GM12874 (cell line): Measurements from ENCODE around the gene GNAI3.

Experiments used
- TF ChIP-seq, protein P1 (sequence below): IDR thresholded peaks from 2 replicates; pipeline ENCODE4 v1.5.1; 2011; ENCODE audit warnings: low read depth, mild to moderate bottlenecking, control low read depth, low read length, moderate library complexity; ENCODE audit not compliant: insufficient read depth

The GNAI3 gene

DNA sequence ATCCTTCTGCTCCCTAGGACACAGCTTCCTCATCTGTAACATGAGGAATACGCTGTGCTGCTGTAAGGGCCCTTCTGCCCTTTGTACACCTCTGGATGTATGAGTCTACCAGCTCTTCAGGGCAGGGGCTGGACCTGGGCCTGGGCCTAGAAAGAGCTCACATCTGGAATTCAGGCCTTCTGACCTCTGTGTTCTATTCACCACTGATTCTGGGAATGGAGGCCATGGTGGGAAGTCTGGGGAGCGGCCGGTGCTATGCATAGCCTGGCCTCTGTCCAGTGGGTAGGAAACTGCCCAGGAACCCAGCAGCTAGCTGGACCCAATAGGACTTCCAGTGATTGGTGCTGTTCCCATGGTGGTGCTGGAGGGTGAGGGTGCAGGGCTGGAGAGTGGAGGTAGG, 19.7 kb upstream of the GNAI3 start:
- TF ChIP-seq, protein P1, sequence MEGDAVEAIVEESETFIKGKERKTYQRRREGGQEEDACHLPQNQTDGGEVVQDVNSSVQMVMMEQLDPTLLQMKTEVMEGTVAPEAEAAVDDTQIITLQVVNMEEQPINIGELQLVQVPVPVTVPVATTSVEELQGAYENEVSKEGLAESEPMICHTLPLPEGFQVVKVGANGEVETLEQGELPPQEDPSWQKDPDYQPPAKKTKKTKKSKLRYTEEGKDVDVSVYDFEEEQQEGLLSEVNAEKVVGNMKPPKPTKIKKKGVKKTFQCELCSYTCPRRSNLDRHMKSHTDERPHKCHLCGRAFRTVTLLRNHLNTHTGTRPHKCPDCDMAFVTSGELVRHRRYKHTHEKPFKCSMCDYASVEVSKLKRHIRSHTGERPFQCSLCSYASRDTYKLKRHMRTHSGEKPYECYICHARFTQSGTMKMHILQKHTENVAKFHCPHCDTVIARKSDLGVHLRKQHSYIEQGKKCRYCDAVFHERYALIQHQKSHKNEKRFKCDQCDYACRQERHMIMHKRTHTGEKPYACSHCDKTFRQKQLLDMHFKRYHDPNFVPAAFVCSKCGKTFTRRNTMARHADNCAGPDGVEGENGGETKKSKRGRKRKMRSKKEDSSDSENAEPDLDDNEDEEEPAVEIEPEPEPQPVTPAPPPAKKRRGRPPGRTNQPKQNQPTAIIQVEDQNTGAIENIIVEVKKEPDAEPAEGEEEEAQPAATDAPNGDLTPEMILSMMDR = no peak

- TF ChIP-seq, protein P1 = no peak
These were observed 18.4 kb upstream of the GNAI3 start for GRCh38 chr1:109529881-109530456.

DNA sequence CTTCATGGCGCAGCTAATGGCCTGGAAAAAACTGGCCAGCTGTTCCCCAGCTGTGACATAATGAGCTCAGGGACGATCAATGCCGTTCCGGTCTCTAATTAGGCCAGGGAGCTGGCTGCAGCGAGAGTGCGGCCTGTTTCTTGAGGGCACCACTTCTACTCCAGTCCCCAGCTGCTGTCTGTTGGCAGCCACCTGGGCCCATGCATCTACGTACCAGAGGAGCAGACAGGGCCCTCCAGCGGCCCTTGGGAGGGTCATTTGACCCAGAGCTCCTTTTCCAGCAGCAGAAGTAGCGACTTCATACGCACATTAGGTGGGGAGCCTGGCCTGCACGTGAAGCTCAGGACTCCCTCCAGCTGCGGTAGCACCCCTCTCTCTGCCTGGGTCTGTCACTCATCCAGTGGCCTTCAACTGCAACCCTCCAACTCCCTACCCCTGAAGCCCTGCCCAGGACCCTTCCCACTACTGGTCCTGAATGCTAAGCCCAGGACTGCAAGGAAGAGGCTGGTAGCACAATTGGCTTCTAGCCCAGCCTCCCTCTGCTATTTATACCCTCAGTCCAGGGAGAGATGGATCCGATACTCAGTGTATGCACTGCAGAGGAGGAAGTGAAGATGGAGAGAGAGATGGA, 17.8 kb upstream of the GNAI3 start:
- TF ChIP-seq, protein P1 = no peak

GRCh38 chr1:109531380-109531779, 17.0 kb upstream of the GNAI3 start:
- TF ChIP-seq, protein P1 = no peak

GRCh38 chr1:109531826-109532364, 16.5 kb upstream of the GNAI3 start:
- TF ChIP-seq, protein P1 = no peak

DNA sequence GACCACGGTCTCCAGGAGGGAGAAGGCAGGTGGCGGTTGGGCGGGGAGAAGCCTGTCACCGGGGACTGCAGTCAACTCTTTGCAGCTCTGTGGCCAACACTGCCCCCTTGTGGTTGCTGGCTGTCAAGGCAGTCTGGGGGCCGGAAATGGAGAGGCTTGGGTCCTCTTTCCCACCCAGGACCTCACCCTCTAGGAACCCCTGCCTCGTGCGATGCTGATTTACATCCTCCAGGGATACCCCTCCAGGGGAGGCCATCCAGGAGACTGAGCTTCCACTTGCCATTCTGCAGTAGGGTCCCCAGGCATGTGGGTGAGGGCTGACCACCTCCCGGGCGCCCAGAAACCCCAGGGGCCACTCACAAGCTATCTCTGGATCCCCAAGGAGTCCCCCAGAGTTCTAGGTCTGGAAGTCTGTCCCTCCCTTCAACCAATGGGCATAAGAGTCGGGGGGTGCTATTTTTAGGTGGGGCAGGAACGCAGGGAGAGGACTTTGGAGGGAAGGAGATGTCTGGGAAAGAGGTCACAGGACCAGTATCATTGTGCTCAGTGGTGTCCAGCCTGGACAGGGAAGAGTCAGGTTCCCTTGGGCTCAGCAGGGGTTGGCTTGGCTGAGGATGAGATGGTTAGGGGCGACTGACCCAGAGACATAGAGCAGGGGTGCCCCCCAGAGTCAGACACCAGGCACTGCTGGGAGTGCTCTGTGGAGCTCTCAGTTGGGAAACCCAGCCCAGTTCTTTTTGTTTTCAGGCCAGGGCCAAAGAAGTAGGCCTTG, 15.9 kb upstream of the GNAI3 start:
- TF ChIP-seq, protein P1 = peak; percentile 97

GRCh38 chr1:109534307-109534858, 14.0 kb upstream of the GNAI3 start:
- TF ChIP-seq, protein P1 = no peak
